H1 (cell line): ENCODE results near the gene TINAG. TPM values are rescaled to one million over a fixed set of nuclear protein-coding genes. Genes with fewer than 3 reads are reported as not detected.

Experiments used
- CTCF ChIA-PET: fragments of 300-600 bp; sonication (Branson Sonifier 250); formaldehyde crosslinking; loops from one replicate; lab custom pipeline; 2021; ENCODE audit not compliant: partially characterized antibody; lab: Charles Lee
- POLR2A ChIA-PET: fragments of 300-600 bp; sonication (Branson Sonifier 250); formaldehyde crosslinking; loops from one replicate; lab custom pipeline; 2021; ENCODE audit warnings: inconsistent platforms; ENCODE audit not compliant: partially characterized antibody; lab: Charles Lee
- DNase-seq, 2 experiments: peaks; one replicate each; pipeline versions ENCODE4 v3.0.0 to v3.0.0-alpha.2; 2010 to 2022; ENCODE audit warnings: low spot score in 2 of 2, low read depth in 1 of 2, mixed read lengths in 1 of 2
- FAIRE-seq: peaks from 2 replicates; lab custom pipeline; 2011; peaks lifted over from hg19 to GRCh38; lab: Jason Lieb, UNC
- H2AFZ ChIP-seq: 2 replicates; pipeline ENCODE4 v1.8.1; 2012; ENCODE audit warnings: low read length, inconsistent platforms
- H2AK5ac ChIP-seq: 2 replicates; pipeline ENCODE4 v1.6.1; 2013; ENCODE audit warnings: low read depth, low read length
- H2BK120ac ChIP-seq: replicated peaks from 2 replicates; pipeline ENCODE3; 2013; ENCODE audit warnings: low read depth, low read length, inconsistent platforms
- H2BK12ac ChIP-seq: 2 replicates; pipeline ENCODE4 v1.6.1; 2013; ENCODE audit warnings: low read depth, low read length
- H2BK15ac ChIP-seq: 2 replicates; pipeline ENCODE4 v1.6.1; 2013; ENCODE audit warnings: low read length
- H2BK20ac ChIP-seq: 2 replicates; pipeline ENCODE4 v1.6.1; 2013; ENCODE audit warnings: low read length
- H2BK5ac ChIP-seq: 2 replicates; pipeline ENCODE4 v1.6.1; 2013; ENCODE audit warnings: low read depth, low read length
- H3K14ac ChIP-seq: 2 replicates; pipeline ENCODE4 v1.6.1; 2013; ENCODE audit warnings: inconsistent platforms; ENCODE audit not compliant: insufficient read length
- H3K18ac ChIP-seq: 2 replicates; pipeline ENCODE4 v1.6.1; 2013; ENCODE audit warnings: low read length; ENCODE audit errors: extremely low read depth
- H3K23ac ChIP-seq: 2 replicates; pipeline ENCODE4 v1.6.1; 2013; ENCODE audit warnings: inconsistent platforms; ENCODE audit not compliant: insufficient read length
- H3K23me2 ChIP-seq: 2 replicates; pipeline ENCODE4 v1.6.1; 2013; ENCODE audit warnings: low read depth, low read length
- H3K27ac ChIP-seq: 2 replicates; pipeline ENCODE4 v1.6.1; 2011; ENCODE audit warnings: low read depth, low read length, inconsistent platforms
- H3K27me3 ChIP-seq, 4 experiments: replicated peaks in 1 of 4; 1 replicate in 1 of 4; 2 replicates in 3 of 4; pipeline versions ENCODE4 v1.6.1 to v1.8.1; 2011 to 2013; ENCODE audit warnings: low read length in 3 of 4, mild to moderate bottlenecking in 3 of 4, inconsistent platforms in 2 of 4, mixed read lengths in 2 of 4, moderate library complexity in 1 of 4; ENCODE audit not compliant: control insufficient read depth in 3 of 4, insufficient read depth in 3 of 4; ENCODE audit errors: extremely low read depth in 1 of 4
- H3K36me3 ChIP-seq, 4 experiments: 2 replicates each; pipeline versions ENCODE4 v1.6.1 to v1.8.1; 2011 to 2013; ENCODE audit warnings: mild to moderate bottlenecking in 4 of 4, low read length in 3 of 4, moderate library complexity in 2 of 4, control low read depth in 1 of 4, inconsistent platforms in 1 of 4; ENCODE audit not compliant: insufficient read depth in 4 of 4, control insufficient read depth in 2 of 4
- H3K4ac ChIP-seq: replicated peaks from 2 replicates; pipeline ENCODE3; 2013; ENCODE audit warnings: low read length, low read depth, mixed read lengths, inconsistent platforms; ENCODE audit not compliant: insufficient read length
- H3K4me1 ChIP-seq, 4 experiments: replicated peaks in 1 of 4; 1 replicate in 1 of 4; 2 replicates in 3 of 4; pipeline versions ENCODE4 v1.6.1 to v1.8.1; 2011 to 2013; ENCODE audit warnings: low read length in 3 of 4, inconsistent platforms in 2 of 4, mixed read lengths in 1 of 4; ENCODE audit not compliant: insufficient read depth in 4 of 4, control insufficient read depth in 3 of 4
- H3K4me2 ChIP-seq, 2 experiments: 2 replicates each; pipeline versions ENCODE4 v1.6.1 to v1.8.1; 2011 to 2013; ENCODE audit warnings: low read depth in 2 of 2, low read length in 2 of 2, control low read depth in 1 of 2, inconsistent platforms in 1 of 2, mild to moderate bottlenecking in 1 of 2; ENCODE audit not compliant: insufficient read depth in 1 of 2
- H3K4me3 ChIP-seq, 4 experiments: fragments of 200-600, 300-600 bp in 1 of 4; sonication (generic), shearing (Covaris generic), sonication (Bioruptor Twin) in 1 of 4; 2 replicates each; pipeline versions ENCODE4 v1.5.1 to v1.8.1; 2011 to 2016; ENCODE audit warnings: low read length in 4 of 4, low read depth in 3 of 4, control low read depth in 2 of 4, inconsistent platforms in 2 of 4, mild to moderate bottlenecking in 2 of 4, mixed read lengths in 1 of 4, moderate library complexity in 1 of 4; ENCODE audit not compliant: insufficient read depth in 2 of 4; ENCODE audit errors: extremely low read depth in 1 of 4
- H3K56ac ChIP-seq: replicated peaks from 2 replicates; pipeline ENCODE3; 2013; ENCODE audit warnings: low read depth, mild to moderate bottlenecking, mixed read lengths, low read length, inconsistent platforms; ENCODE audit not compliant: insufficient read length
- H3K79me1 ChIP-seq: 2 replicates; pipeline ENCODE4 v1.6.1; 2013; ENCODE audit warnings: low read depth, low read length, control low read depth
- H3K79me2 ChIP-seq, 2 experiments: 2 replicates each; pipeline versions ENCODE4 v1.6.1 to v1.8.1; 2012 to 2013; ENCODE audit warnings: low read length in 2 of 2, mild to moderate bottlenecking in 2 of 2, inconsistent platforms in 1 of 2; ENCODE audit not compliant: insufficient read depth in 2 of 2, control insufficient read depth in 1 of 2
- H3K9ac ChIP-seq, 4 experiments: replicated peaks in 1 of 4; 1 replicate in 1 of 4; 2 replicates in 3 of 4; pipeline versions ENCODE4 v1.6.1 to v1.8.1; 2011 to 2013; ENCODE audit warnings: low read depth in 3 of 4, low read length in 3 of 4, control low read depth in 2 of 4, mild to moderate bottlenecking in 2 of 4, moderate library complexity in 2 of 4, inconsistent platforms in 1 of 4; ENCODE audit errors: extremely low read depth in 1 of 4
- H3K9me3 ChIP-seq, 2 experiments: 2 replicates each; pipeline versions ENCODE4 v1.6.1 to v1.8.1; 2012 to 2013; ENCODE audit warnings: mild to moderate bottlenecking in 2 of 2, moderate library complexity in 2 of 2, control low read depth in 1 of 2, inconsistent platforms in 1 of 2, low read depth in 1 of 2, low read length in 1 of 2, mixed read lengths in 1 of 2; ENCODE audit not compliant: insufficient read depth in 2 of 2
- H4K20me1 ChIP-seq, 2 experiments: replicated peaks in 1 of 2; 2 replicates each; pipeline versions ENCODE3 to v1.8.1; 2011 to 2013; ENCODE audit warnings: inconsistent platforms in 2 of 2, low read length in 2 of 2, mild to moderate bottlenecking in 1 of 2; ENCODE audit not compliant: insufficient read depth in 2 of 2, control insufficient read depth in 1 of 2
- H4K5ac ChIP-seq: 2 replicates; pipeline ENCODE4 v1.6.1; 2013; ENCODE audit warnings: low read length, low read depth, mixed read lengths, inconsistent platforms; ENCODE audit not compliant: insufficient read length
- H4K8ac ChIP-seq: 2 replicates; pipeline ENCODE4 v1.8.0; 2013; ENCODE audit warnings: mild to moderate bottlenecking, moderate library complexity, low read length, inconsistent platforms; ENCODE audit not compliant: insufficient read depth; ENCODE audit errors: extremely low read depth
- H4K91ac ChIP-seq: replicated peaks from 2 replicates; pipeline ENCODE3; 2013; ENCODE audit warnings: low read length, mixed read lengths, inconsistent platforms; ENCODE audit not compliant: insufficient read length
- CEBPB ChIP-seq: IDR thresholded peaks from 2 replicates; pipeline ENCODE4 v1.6.1; 2012; ENCODE audit warnings: low read depth, low read length
- EZH2 ChIP-seq: fragments of 200-600 bp; sonication (generic); IDR thresholded peaks from 2 replicates; pipeline ENCODE4 v1.7.1; 2012; ENCODE audit warnings: low read depth, mild to moderate bottlenecking, moderate library complexity, low read length, inconsistent platforms; ENCODE audit not compliant: severe bottlenecking
- PHF8 ChIP-seq: fragments of 200-600 bp; sonication (generic); conservative IDR thresholded peaks from 2 replicates; pipeline ENCODE4 v1.7.1; 2012; ENCODE audit warnings: low read depth, mild to moderate bottlenecking, inconsistent platforms, low read length, moderate library complexity
- TBP ChIP-seq: IDR thresholded peaks from 2 replicates; pipeline ENCODE4 v1.6.1; 2011; ENCODE audit warnings: low read depth, low read length, improper control_type of control experiment
- WGBS, 2 experiments: shearing (Covaris generic) in 1 of 2; methylation state at CpG; one replicate each; pipeline versions ENCODE4 v1.1.6 to v1.1.7; 2013 to 2015; ENCODE audit warnings: low lambda C conversion rate in 2 of 2, mixed read lengths in 2 of 2, inconsistent platforms in 1 of 2, low coverage in 1 of 2, missing lambda C conversion rate in 1 of 2; ENCODE audit not compliant: insufficient replicate concordance in 2 of 2, insufficient coverage in 1 of 2, insufficient read length in 1 of 2; ENCODE audit errors: extremely low coverage in 1 of 2, missing lambda C conversion rate in 1 of 2; 5-methylcytosine and 5-hydroxymethylcytosine counted together
- polyA plus RNA-seq, 7 experiments: library from polyadenylated mRNA; depleted of rRNA in 3 of 7; stranded (reverse) in 5 of 7; unstranded in 2 of 7; fragments of >200 nt in 5 of 7; fragments of 200-250 nt in 2 of 7; gene quantifications; 1 replicate in 5 of 7; 2 replicates in 1 of 7; 4 replicates in 1 of 7; pipeline versions ENCODE4 v1.2.1 to v1.2.3, GENCODE V29; 2011 to 2013; ENCODE audit warnings: missing spikeins in 2 of 7, mixed read lengths in 2 of 7
- total RNA-seq: library from RNA; stranded (reverse); fragmentation: NEBNext Ultra II Directional; extraction: Animal tissue kit (Norgen Biotek cat#: 25700); gene quantifications from 2 replicates; pipeline ENCODE4 v1.2.1, GENCODE V29; 2021

Gene TINAG
- total and polyA plus RNA-seq, 2 of the 8 experiments (the other 6 are each of a cell fraction or from before 2014, with no cell fraction given) = not detected

GRCh38 chr6:54366667-54367327 lies 58.6 kb downstream of the TINAG start:
- WGBS, 2 experiments = 86% methylated on average over 4 of the region's 4 CpGs; no CpG with 5 or more reads in 1 of the 2 experiments
- Histone ChIP-seq H4K20me1 (no peaks in the 10 kb centered on the region), H3K79me2 (no peaks in the 10 kb centered on the region), H2BK15ac (no peak overlapping the region), H3K27me3 (no peaks in the 10 kb centered on the region), H2BK5ac (no peak overlapping the region), H3K23me2 (no peaks in the 10 kb centered on the region; the same call in 1 of the 2 replicates), H3K56ac (no peak overlapping the region), H3K4me2 (no peak overlapping the region), H2AFZ (no peak overlapping the region), H2BK20ac (no peak overlapping the region), H2BK120ac (no peak overlapping the region), H3K18ac (no peak overlapping the region), H2BK12ac (no peak overlapping the region), H3K4me3 (no peak overlapping the region), H3K14ac (no peak overlapping the region), H3K9ac (no peak overlapping the region), H3K79me1 (no peaks in the 10 kb centered on the region), H4K8ac (no peak overlapping the region), H3K23ac (no peak overlapping the region), H3K4ac (no peak overlapping the region), H2AK5ac (no peak overlapping the region), H3K9me3 (no peaks in the 10 kb centered on the region), H3K4me1 (no peaks in the 10 kb centered on the region), H4K91ac (no peak overlapping the region), H3K36me3 (no peaks in the 10 kb centered on the region), H3K27ac (no peak overlapping the region), H4K5ac (no peak overlapping the region)
- ChIA-PET CTCF (interaction anchor here (1.1 to 1.7 kb wide), 2 partner anchors 9 to 122 kb away, joined by 3 to 5 read pairs; no protein-coding TSS in a partner anchor), POLR2A (no interaction called here)
- TF ChIP-seq EZH2 = no peak
- no peak for TF ChIP-seq TBP
- no peak for TF ChIP-seq CEBPB
- TF ChIP-seq PHF8 = no peak
- FAIRE-seq (no peak), DNase-seq (no peak)
